HepG2 (cell line): Measurements from ENCODE around the gene CNTROB. TPM values are rescaled to one million over a fixed set of nuclear protein-coding genes. Genes with fewer than 3 reads are reported as not detected.
A peak's percentile ranks its signal among the peaks of the same experiment; 100 is the strongest.

Source experiments
- RNF2 ChIP-seq: fragments of 450-650 bp; conservative IDR thresholded peaks from 2 replicates; pipeline ENCODE4 v1.6.1; 2016; ENCODE audit warnings: low read depth
- STAG1 ChIP-seq: sonication (generic); formaldehyde crosslinking; IDR thresholded peaks from 2 replicates; pipeline ENCODE4 v1.4.0; 2020; ENCODE audit warnings: missing genetic modification reagents
- ZNF407 ChIP-seq: sonication (generic); formaldehyde crosslinking; IDR thresholded peaks from one replicate; pipeline ENCODE4 v1.5.1; 2020; ENCODE audit warnings: mild to moderate bottlenecking, missing genetic modification reagents; ENCODE audit errors: not compliant biosample characterization
- polyA plus RNA-seq, 8 experiments: library from polyadenylated mRNA; depleted of rRNA in 3 of 8; stranded (reverse) in 7 of 8; unstranded in 1 of 8; fragments of >200 nt; fragmentation: Illumina TruSeq in 4 of 8; extraction: Trizol in 4 of 8; gene quantifications; 2 replicates each; pipeline versions ENCODE4 v1.2.1 to v1.2.3, GENCODE V29; 2011 to 2016; ENCODE audit warnings: low read depth in 4 of 8, missing spikeins in 1 of 8, mixed read lengths in 1 of 8; ENCODE audit not compliant: insufficient read depth in 1 of 8
- total RNA-seq, 5 experiments: library from RNA; depleted of rRNA; stranded (reverse); fragments of >200 nt; fragmentation: Illumina TruSeq; extraction: Trizol; gene quantifications; 2 replicates each; pipeline ENCODE4 v1.2.3, GENCODE V29; 2016; ENCODE audit warnings: low read depth in 1 of 5
- TF ChIP-seq, protein P1 (sequence below): sonication (generic); formaldehyde crosslinking; IDR thresholded peaks from 2 replicates; pipeline ENCODE4 v1.4.0; 2020; ENCODE audit warnings: missing genetic modification reagents, mild to moderate bottlenecking, borderline replicate concordance

Gene CNTROB
- total and polyA plus RNA-seq, 2 of the 13 experiments (the other 11 are each of a cell fraction or from before 2014, with no cell fraction given), result 21.2 to 24.1 TPM

DNA sequence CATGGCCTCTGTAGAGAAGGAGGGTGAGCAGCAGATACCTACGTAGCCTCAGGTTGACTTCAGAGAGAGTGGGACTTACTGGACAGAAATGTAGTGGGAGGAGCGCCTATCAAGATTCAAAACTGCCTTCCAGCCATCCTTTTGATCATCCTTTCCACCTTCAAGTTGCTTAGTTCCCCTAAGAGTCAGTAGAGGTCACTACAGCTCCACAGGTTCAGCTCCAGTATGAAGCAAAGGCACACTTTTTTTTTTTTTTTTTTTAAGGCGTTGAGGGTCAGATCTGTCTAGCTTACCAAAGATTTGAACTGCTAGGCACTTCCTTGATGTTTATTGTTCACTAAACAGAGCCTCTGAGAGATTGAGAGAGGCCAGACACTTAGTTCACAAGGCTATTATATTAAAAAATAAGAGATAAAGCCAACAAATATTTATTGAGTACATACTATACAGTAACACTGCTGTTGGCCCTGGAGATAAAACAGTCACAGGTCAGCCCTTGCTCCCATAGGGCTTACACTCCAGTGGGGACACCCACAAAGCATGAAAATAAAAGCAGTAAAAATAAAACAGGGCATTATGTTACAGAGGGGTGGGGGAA is 19.0 kb upstream of the CNTROB start (continued):
- TF ChIP-seq ZNF407 (CRISPR knock-in tag), result no peak
- no peak for TF ChIP-seq RNF2
- TF ChIP-seq STAG1 (CRISPR knock-in tag), result peak; percentile 81
- TF ChIP-seq, protein P1, sequence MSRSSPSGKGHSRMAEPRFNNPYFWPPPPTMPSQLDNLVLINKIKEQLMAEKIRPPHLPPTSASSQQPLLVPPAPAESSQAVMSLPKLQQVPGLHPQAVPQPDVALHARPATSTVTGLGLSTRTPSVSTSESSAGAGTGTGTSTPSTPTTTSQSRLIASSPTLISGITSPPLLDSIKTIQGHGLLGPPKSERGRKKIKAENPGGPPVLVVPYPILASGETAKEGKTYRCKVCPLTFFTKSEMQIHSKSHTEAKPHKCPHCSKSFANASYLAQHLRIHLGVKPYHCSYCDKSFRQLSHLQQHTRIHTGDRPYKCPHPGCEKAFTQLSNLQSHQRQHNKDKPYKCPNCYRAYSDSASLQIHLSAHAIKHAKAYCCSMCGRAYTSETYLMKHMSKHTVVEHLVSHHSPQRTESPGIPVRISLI (CRISPR knock-in tag), result peak; percentile 96
